H7 (cell line): ENCODE data around the gene NLN. TPM values are rescaled to one million over a fixed set of nuclear protein-coding genes. Genes with fewer than 3 reads are reported as not detected.
"Not testable (repeated sequence)": the region's sequence is repeated elsewhere in the genome, so short reads cannot be mapped to it uniquely, and the experiment has no call there.

Source experiments
- DNase-seq: peaks from one replicate; pipeline ENCODE4 v3.0.0; 2012
- H3K27me3 ChIP-seq: 2 replicates; pipeline ENCODE4 v1.6.0; 2011; ENCODE audit warnings: mild to moderate bottlenecking, low read length; ENCODE audit not compliant: control insufficient read depth, insufficient read depth
- H3K36me3 ChIP-seq: replicated peaks from 2 replicates; pipeline ENCODE4 v1.5.1; 2011; ENCODE audit warnings: low read length; ENCODE audit not compliant: control insufficient read depth, insufficient read depth
- H3K4me3 ChIP-seq: 2 replicates; pipeline ENCODE4 v1.5.1; 2011; ENCODE audit warnings: low read depth, mild to moderate bottlenecking, control low read depth, low read length, moderate library complexity; ENCODE audit not compliant: insufficient read depth
- total RNA-seq: library from RNA; depleted of rRNA; stranded (reverse); fragments of >200 nt; shearing (Covaris generic); gene quantifications from 2 replicates; pipeline ENCODE4 v1.2.3, GENCODE V29; 2014; rRNA removed

Gene NLN
- total RNA-seq, 1 experiment from 2014 or later = 121 TPM

DNA sequence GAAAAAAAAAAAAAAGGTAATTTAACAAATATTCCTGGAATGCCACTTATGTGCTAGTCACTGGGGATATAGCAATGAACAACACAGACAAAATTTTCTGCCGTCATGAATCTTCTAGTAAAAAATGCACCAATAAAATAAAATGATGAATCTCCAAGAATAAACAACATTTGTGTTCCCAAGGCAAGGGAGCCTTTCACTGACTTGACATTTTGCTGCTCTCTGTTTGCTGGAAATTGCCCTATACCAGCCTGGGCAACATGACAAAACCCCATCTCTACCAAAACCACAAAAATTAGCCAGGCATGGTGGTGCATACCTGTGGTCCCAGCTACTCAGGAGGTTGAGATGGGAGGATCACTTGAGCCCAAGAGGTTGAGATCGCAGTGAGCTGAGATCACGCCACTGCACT, 139.8 kb downstream of the NLN start:
- Histone ChIP-seq H3K27me3 (no peaks in the 10 kb centered on the region), H3K4me3 (no peak overlapping the region), H3K36me3 (no peaks in the 10 kb centered on the region)
- no peak for DNase-seq

DNA sequence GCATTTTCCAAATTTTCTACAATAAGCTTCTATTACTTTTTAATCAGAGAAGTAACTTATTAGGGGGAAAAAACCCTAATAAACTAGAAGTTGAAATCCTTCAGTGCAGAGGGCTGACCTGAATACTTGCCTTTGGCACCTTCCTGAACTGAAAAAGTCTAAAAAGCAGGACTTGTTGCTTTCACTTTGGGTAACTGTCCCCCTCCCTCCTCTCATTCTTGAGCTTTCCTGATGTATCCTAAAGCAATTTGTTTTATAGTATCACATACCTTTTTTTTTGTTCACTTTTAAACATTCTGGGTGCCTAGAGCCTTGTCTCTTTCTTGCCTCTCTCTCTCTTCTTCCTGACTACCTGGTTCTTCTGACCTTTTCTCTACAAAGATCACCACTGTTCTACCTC, 140.4 kb downstream of the NLN start:
- Histone ChIP-seq H3K36me3 (no peaks in the 10 kb centered on the region), H3K4me3 (no peak overlapping the region), H3K27me3 (no peaks in the 10 kb centered on the region)
- no peak for DNase-seq

DNA sequence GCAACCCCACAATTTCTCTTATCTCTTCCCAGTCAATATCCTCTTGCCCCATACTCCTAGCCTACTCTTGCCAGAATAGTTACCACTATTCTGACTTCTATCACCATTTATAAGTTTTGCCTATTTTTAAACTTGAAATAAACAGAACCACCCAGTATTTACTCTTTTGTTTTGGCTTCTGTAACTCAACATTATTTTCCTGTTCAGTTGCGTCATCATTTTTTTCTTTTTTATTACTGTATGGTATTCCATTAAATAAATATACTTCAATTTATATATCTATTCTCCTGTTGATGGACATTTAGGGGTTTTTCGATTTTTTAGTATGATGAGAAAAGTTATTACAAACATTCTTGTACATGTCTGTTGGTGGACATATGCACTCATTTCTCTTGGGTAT, 141.7 kb downstream of the NLN start:
- no peak for DNase-seq
- H3K4me3 ChIP-seq = no peak overlapping the region
- no peaks in the 10 kb centered on the region for H3K36me3 ChIP-seq
- no peaks in the 10 kb centered on the region for H3K27me3 ChIP-seq

DNA sequence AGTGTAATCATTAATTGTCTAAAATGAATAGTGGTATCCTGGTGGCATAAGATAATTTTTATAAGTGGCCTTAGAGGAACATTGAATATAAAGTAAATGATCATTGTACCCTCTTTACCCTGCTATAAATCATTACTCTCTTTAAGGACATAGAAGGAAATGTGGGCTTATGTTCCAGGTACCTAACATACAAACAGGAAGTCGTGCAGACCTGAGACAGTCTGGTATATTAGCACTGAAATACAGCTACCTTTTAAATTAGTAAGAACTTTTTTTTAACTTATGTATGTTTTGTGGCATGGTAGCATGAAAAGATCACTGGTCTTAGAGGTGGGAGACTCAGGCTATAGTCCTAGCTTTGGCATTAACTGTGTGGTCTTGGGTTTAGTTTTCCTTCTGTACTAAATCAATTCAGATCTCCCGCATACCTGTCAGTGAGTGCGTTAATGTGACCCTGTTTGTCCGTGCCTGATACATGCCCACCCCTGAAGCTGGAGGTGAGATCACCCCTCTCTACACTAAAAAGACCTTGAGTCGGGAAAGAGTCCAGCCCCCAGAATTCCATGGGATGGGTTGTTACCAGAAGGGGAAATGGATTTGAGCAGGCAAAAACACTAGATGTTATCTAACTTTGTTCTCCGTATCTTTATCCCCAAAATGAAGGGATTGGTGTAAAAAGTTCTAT, 145.0 kb downstream of the NLN start:
- Histone ChIP-seq H3K36me3 (no peaks in the 10 kb centered on the region), H3K4me3 (no peak overlapping the region), H3K27me3 (no peaks in the 10 kb centered on the region)
- no peak for DNase-seq

DNA sequence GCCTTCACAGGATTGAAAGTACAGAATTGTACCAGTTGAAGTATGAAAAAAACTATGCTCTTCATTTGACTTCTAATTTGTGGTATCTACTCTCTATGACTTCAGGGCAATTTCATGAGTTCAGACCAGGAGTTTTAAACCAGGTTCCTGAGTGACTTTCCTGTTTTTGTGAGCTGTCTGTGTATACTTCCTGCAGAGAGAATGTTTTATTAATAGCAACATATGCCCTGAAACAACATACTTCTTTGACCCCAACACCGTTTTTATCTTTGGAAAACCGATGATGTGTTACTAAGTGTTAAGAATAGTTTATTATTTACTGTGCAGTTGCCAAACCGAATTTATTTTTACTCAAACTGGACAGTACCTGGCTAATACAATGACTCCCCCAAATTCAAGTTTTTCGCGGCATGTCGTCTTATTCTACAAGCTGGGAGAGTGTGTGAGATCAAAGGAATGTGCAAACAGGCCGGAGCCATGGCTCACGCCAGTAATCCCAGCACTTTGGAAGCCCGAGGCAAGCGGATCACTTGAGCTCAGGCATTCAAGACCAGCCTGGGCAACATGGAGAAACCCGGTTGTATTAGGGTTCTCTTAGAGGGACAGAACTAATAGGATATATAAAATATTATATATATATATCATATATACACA, 145.7 kb downstream of the NLN start:
- no peaks in the 10 kb centered on the region for H3K36me3 ChIP-seq
- H3K4me3 ChIP-seq = no peak overlapping the region
- no peak for DNase-seq
- no peaks in the 10 kb centered on the region for H3K27me3 ChIP-seq

DNA sequence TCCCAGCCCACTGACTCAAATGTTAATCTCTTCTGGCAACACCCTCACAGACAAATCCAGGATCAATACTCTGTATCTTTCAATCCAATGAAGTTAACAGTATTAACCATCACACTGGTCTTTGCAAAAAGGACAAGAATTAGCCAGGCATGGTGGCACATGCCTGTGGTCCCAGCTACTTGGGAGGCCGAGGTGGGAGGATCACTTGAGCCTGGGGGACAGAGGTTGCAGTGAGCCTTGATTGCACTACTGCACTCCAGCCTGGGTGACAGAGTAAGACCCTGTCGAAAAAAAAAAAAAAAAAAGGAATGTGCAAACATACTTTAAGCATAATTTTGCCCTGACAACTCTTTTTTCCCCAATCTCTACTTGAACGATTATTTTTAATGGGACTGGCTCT, 146.5 kb downstream of the NLN start:
- Histone ChIP-seq H3K27me3 (no peaks in the 10 kb centered on the region), H3K36me3 (no peaks in the 10 kb centered on the region), H3K4me3 (no peak overlapping the region)
- DNase-seq = no peak

DNA sequence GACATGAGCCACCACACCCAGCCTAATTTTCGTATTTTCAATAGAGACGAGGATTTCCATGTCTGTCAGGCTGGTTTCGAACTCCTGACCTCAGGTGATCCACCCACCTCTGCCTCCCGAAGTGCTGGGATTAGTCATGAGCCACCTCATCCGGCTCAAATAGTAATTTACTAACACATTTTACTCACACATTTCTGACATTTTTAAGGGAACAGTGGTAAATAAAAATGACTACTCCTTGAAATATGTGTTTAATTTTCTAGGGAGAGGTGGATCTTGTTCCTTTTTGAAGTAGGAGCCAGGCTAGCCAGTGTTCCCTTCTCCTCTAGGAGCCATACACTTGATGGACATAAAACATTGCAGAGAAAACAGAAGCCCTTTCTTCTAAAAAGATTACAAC, 149.2 kb downstream of the NLN start:
- no peak overlapping the region for H3K4me3 ChIP-seq
- DNase-seq = no peak
- H3K36me3 ChIP-seq = no peaks in the 10 kb centered on the region
- no peaks in the 10 kb centered on the region for H3K27me3 ChIP-seq

DNA sequence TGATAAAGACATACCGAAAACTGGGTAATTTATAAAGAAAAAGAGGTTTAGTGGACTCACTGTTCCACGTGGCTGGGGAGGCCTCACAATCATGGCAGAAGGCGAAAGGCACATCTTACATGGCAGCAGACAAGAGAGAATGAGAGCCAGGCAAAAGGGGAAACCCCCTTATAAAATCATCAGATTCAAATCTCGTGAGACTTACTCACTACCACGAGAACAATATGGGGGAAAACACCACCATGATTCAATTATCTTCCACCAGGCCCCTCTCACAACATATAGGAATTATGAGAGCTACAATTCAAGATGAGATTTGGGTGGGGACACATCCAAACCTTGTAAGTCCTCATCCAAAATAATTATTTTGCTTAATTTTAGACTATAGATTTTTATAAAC, 149.8 kb downstream of the NLN start:
- H3K27me3 ChIP-seq, H3K36me3 ChIP-seq, H3K4me3 ChIP-seq, DNase-seq: not testable (repeated sequence)

DNA sequence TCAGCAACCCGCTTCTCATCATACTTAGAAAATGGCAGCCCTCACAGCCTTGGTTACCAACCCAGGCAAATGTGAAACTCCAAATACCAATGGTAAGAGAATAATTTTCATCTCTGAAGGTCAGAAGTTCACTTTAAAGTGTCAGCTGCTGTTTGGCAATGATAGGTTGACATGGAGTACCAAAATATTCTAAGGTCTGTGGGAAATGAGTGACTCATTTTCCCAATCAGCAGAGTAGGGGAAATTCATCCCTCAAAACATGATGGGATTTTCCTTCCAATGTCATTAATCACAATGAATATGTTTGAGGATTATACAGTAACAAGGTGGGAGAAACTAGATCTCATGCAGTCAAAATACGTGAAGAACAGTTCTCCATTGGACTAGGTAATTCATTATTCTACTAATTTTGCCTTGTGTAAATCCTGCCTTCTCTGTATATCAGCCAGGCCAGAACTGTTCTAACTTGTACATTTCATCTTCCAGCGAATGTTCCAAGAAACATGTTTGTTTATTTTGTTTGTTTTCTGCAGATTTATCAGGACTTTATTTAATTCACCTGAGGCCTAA, 151.3 kb downstream of the NLN start:
- H3K27me3 ChIP-seq = no peaks in the 10 kb centered on the region
- H3K36me3 ChIP-seq = no peaks in the 10 kb centered on the region
- no peak overlapping the region for H3K4me3 ChIP-seq
- DNase-seq = no peak

DNA sequence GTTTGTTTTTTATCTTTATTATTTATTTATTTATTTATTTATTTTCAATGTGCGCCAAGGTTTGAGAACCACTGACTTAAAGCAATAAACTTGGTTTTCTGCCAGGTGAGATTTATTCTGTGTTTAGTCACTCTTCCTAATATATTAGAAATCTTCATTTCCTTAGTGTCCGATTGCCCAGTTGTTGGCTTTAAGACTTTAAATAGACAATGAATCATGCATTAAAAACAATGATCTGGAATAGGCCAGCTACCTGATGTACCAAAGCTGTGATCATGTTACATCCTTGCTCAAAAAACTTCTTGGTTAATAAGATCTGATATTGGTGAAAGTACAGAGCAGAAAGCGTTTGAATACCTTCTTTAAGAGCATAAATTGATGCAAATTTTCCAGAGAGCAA, 152.2 kb downstream of the NLN start:
- Histone ChIP-seq H3K27me3 (no peaks in the 10 kb centered on the region), H3K4me3 (no peak overlapping the region), H3K36me3 (no peaks in the 10 kb centered on the region)
- no peak for DNase-seq

DNA sequence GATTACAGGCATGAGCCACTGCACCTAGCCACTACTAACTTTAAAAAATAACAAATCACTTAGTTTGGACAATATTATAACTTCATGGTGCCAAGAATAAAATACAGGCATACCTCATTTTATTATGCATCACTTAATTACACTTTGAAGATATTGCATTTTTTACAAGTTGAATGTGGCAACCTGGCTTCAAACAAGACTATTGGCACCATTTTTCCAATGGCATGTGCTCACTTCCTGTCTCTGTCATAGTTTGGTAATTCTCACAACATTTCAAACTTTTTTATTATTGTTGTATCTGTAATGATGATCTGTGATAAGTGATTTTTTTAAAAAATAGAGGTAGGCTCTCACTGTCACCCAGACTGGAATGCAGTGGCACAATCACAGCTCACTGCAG, 154.5 kb downstream of the NLN start:
- DNase-seq = no peak
- Histone ChIP-seq H3K27me3 (no peaks in the 10 kb centered on the region), H3K36me3 (no peaks in the 10 kb centered on the region), H3K4me3 (no peak overlapping the region)

DNA sequence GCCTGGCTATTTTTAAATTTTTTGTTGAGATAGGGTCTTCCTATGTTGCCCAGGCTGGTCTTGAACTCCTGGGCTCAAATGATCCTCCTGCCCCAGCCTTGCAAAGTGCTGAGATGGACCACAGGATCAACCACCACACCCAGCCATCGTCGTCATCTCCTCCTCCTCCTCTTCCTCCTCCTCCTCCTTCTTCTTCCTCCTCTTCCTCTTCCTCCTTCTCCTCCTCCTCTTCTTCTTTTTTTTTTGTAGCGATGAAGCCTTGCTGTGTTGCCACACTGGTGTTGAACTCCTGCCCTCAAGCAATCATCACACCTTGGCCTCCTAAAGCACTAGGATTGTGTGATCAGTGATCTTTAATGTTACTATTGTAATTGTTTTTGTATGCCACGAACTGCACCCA, 155.0 kb downstream of the NLN start:
- DNase-seq = no peak
- H3K4me3 ChIP-seq = no peak overlapping the region

More for the DNA sequence above, 155.0 kb downstream of the NLN start:
- Histone ChIP-seq H3K36me3 (no peaks in the 10 kb centered on the region), H3K27me3 (no peaks in the 10 kb centered on the region)

Other genes with a start within 250 kb of the NLN start
- gene ADAMTS6, start 240.3 kb upstream of the NLN start, total RNA-seq = 1.3 and 1.5 TPM in 2 replicates
- 31.2 and 42.4 TPM in 2 replicates for gene CENPK, start 159.0 kb upstream of the NLN start, total RNA-seq
- 28.1 and 50.0 TPM in 2 replicates for gene PPWD1, start 158.9 kb upstream of the NLN start, total RNA-seq
- 12.6 and 14.3 TPM in 2 replicates for gene TRIM23, start 97.9 kb upstream of the NLN start, total RNA-seq
- 2.0 and 2.4 TPM in 2 replicates for gene SHLD3, start 97.2 kb upstream of the NLN start, total RNA-seq
- gene TRAPPC13, start 97.2 kb upstream of the NLN start, total RNA-seq = 23.0 and 28.7 TPM in 2 replicates
- 7.1 and 7.8 TPM in 2 replicates for gene SGTB, start 96 bp upstream of the NLN start, total RNA-seq
- gene ERBIN, start 204.4 kb downstream of the NLN start, total RNA-seq = 17.6 and 22.6 TPM in 2 replicates